Subcutaneous abdominal adipose tissue (tissue), 5 donors: ENCODE results near the gene GANC.
"Not testable (repeated sequence)": the region's sequence is repeated elsewhere in the genome, so short reads cannot be mapped to it uniquely, and the experiment has no call there.

Experiments used
- H3K27ac ChIP-seq: one replicate; pipeline ENCODE4 v1.7.0; 2013; ENCODE audit warnings: low read depth, mild to moderate bottlenecking, inconsistent platforms, low read length, moderate library complexity
- H3K27me3 ChIP-seq, 5 donors: one replicate each; pipeline ENCODE4 v1.7.0; 2013; ENCODE audit warnings: low read length in 5 of 5, inconsistent platforms in 1 of 5; ENCODE audit not compliant: control insufficient read depth in 5 of 5, insufficient read depth in 4 of 5
- H3K36me3 ChIP-seq, 5 donors: one replicate each; pipeline ENCODE4 v1.7.0; 2013; ENCODE audit warnings: low read length in 5 of 5; ENCODE audit not compliant: control insufficient read depth in 5 of 5, insufficient read depth in 5 of 5
- H3K4me1 ChIP-seq, 5 donors: one replicate each; pipeline ENCODE4 v1.7.0; 2013; ENCODE audit warnings: low read length in 5 of 5, mild to moderate bottlenecking in 3 of 5, moderate library complexity in 1 of 5; ENCODE audit not compliant: control insufficient read depth in 5 of 5, insufficient read depth in 5 of 5
- H3K4me3 ChIP-seq, 5 donors: one replicate each; pipeline ENCODE4 v1.7.0; 2013; ENCODE audit warnings: low read length in 5 of 5, low read depth in 1 of 5
- H3K9ac ChIP-seq, 5 donors: one replicate each; pipeline ENCODE4 v1.7.0; 2013; ENCODE audit warnings: low read length in 5 of 5, mild to moderate bottlenecking in 4 of 5, moderate library complexity in 3 of 5
- H3K9me3 ChIP-seq, 5 donors: one replicate each; pipeline ENCODE4 v1.7.0; 2013; ENCODE audit warnings: low read length in 5 of 5; ENCODE audit not compliant: control insufficient read depth in 5 of 5
- donor health status: healthy.
- donor health status: healthy.
- donor health status: healthy.
- donor health status: healthy.
- donor health status: healthy.

The GANC gene

DNA sequence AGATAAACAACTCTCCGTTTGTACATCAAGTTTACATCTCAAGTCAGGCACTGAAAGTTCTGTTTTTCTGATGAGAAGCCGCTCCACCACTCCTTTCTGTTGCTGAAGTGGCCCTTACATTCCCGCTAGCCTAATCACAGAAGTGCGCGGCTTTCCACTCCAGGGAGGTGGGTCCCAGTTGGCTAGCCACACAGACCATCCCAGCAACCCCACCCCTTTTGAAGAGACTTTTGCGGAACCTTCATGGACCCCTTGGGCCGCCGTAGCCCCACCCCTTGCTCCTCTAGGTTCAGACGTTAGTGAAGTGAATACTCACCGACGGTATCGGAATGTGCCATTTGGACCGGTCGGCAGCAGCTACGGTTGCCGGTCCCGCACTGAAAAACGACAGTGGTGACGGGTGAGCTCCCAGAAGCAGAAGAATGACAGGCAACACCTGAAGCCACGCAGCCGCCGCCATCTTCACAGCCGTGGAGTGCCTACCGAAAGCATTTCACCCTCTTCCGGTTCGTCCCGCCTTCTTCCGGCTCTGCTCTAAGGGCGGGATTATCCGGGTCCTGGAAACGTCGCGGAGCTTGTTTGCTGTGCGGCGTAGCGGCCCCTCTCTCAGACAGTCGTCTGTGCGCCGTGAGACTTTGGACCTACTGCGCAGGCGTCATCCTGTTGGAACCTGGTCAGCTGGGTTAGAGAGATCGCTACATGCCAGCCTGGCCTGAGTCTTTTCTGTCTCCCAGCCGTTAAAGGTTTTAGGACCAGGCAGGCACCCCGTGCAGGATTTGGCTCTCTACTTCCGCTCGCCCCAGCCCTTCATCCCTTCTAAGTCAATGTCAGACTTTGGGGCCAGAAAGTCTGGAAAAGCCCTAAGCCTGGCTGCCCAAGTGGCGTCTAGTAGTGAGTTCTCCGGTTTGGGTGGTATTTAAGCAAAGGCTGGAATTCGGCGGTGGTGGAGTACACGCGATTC is at the start of gene GANC, which contains the start of gene TMEM87A:
GANC (plus strand) TSS at position 263 of the 961 bp plus-strand sequence. CDS start 1,281 bp downstream, outside the sequence.
TMEM87A (minus strand) TSS at position 495 of the 961 bp plus-strand sequence; CDS start at position 460, 35 bp downstream.
- H3K4me3 ChIP-seq: peak within 1 kb of the TSS; percentile 86 to 99 (median 97)
- peak within 1 kb of the TSS; percentile 91 to 97 (median 95) for H3K9ac ChIP-seq
- H3K4me1 ChIP-seq: peaks cover 2 to 55% (median 51%) of the 10 kb centered on the region in 5 donors
- peaks cover 0 to 5% (median 0%) of the 10 kb centered on the region in 5 donors for H3K36me3 ChIP-seq
- no peaks in the 10 kb centered on the region for H3K9me3 ChIP-seq
- H3K27ac ChIP-seq: peak within 1 kb of the TSS; percentile 100
- H3K27me3 ChIP-seq: no peaks in the 10 kb centered on the region

GRCh38 chr15:42226648-42227047 is 46.4 kb upstream of the GANC start:
- Histone ChIP-seq H3K9ac (no peak overlapping the region), H3K27me3 (no peaks in the 10 kb centered on the region), H3K9me3 (no peaks in the 10 kb centered on the region), H3K27ac (no peak overlapping the region), H3K36me3 (peaks cover 54 to 89% (median 78%) of the 10 kb centered on the region in 5 donors), H3K4me3 (no peak overlapping the region), H3K4me1 (no peaks in the 10 kb centered on the region)

DNA sequence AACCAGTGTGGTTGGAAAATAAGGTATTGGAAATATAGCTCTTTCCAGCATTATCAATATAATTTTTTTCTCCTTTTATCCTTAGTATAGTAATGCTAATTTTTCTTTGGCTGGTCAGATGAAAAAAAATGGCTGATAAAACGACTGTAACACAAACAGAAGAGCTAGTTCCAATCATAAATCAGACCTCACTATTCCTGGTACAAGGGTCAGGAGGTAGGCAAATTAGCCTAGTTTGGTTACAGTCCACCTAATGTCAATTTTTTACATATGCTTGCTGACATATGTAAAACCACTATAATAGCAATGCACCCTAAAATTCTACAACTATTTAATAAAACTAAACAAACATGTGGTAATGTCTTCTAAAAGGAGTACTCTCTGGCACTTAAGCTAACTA is 45.0 kb upstream of the GANC start:
- Histone ChIP-seq H3K36me3 (peaks cover 56 to 94% (median 80%) of the 10 kb centered on the region in 5 donors), H3K27me3 (no peaks in the 10 kb centered on the region), H3K27ac (no peak overlapping the region), H3K4me3 (no peak overlapping the region), H3K9me3 (no peaks in the 10 kb centered on the region), H3K4me1 (no peaks in the 10 kb centered on the region), H3K9ac (no peak overlapping the region)

GRCh38 chr15:42228981-42229380 is 44.0 kb upstream of the GANC start:
- H3K9me3 ChIP-seq, H3K9ac ChIP-seq, H3K27ac ChIP-seq, H3K27me3 ChIP-seq, H3K4me3 ChIP-seq, H3K4me1 ChIP-seq: not testable (repeated sequence)
- peaks cover 58 to 94% (median 73%) of the 10 kb centered on the region in 5 donors for H3K36me3 ChIP-seq

DNA sequence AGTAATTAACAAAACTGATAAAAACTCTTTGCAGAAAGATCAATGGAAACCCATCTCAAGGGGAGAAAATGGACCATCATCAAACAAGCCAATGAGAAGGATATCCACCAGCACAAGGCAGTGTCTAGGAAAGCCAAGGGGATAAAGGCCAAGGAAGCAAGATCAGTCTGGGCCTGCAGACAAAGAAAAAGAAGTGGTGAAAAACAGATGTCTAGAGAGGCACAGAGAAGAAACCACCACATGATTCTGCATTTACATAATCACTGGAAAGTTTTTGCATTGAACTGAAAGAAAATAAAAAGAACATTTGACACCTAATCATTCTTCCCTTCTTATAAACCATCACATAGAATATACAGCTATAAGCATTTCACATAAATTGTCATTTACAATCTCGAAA is 41.9 kb upstream of the GANC start:
- no peak overlapping the region for H3K27ac ChIP-seq
- no peaks in the 10 kb centered on the region for H3K27me3 ChIP-seq
- no peaks in the 10 kb centered on the region for H3K9me3 ChIP-seq
- peaks cover 58 to 92% (median 68%) of the 10 kb centered on the region in 5 donors for H3K36me3 ChIP-seq
- no peak overlapping the region for H3K9ac ChIP-seq
- H3K4me3 ChIP-seq: no peak overlapping the region
- no peaks in the 10 kb centered on the region for H3K4me1 ChIP-seq

GRCh38 chr15:42232606-42233005 is 40.4 kb upstream of the GANC start:
- Histone ChIP-seq H3K9me3 (no peaks in the 10 kb centered on the region), H3K27me3 (no peaks in the 10 kb centered on the region), H3K36me3 (peaks cover 57 to 91% (median 67%) of the 10 kb centered on the region in 5 donors), H3K9ac (no peak overlapping the region), H3K27ac (no peak overlapping the region), H3K4me1 (no peaks in the 10 kb centered on the region), H3K4me3 (no peak overlapping the region)

GRCh38 chr15:42233107-42233506 is 39.9 kb upstream of the GANC start:
- Histone ChIP-seq H3K9me3 (no peaks in the 10 kb centered on the region), H3K27ac (no peak overlapping the region), H3K4me1 (no peaks in the 10 kb centered on the region), H3K27me3 (no peaks in the 10 kb centered on the region), H3K4me3 (no peak overlapping the region), H3K9ac (no peak overlapping the region), H3K36me3 (peaks cover 56 to 91% (median 68%) of the 10 kb centered on the region in 5 donors)

DNA sequence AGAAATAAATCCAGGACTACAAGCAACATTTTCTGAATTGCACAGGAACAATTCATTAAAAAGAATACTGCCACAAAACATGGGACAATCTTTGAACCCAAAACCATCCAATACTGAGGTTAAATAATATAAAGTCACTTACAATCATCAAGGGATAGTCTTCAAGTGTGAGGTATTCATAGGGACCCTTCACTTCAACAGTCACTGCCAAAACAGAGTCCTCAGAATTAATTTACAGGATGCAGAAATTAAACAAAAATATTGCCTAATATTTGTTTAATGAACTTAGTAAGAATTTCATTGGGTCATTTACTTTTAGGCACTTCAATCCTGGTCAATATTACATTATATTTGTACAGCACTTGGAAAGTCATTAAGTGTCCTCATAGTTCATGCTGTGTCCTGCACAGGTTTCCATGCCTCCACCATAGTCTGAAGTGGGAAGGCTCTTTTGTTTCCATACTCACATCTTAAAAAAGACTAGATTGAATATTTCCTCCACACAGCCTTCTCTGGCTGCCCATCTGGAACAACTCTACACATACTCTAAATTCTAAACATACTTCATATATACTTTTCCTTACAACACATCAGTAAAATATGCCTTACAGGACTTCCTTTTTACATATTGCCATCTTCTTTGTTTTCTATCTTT is 33.3 kb upstream of the GANC start:
- Histone ChIP-seq H3K4me1 (no peaks in the 10 kb centered on the region), H3K27ac (no peak overlapping the region), H3K9me3 (no peaks in the 10 kb centered on the region), H3K27me3 (no peaks in the 10 kb centered on the region), H3K4me3 (no peak overlapping the region), H3K36me3 (peaks cover 44 to 60% (median 50%) of the 10 kb centered on the region in 5 donors), H3K9ac (no peak overlapping the region)

- Histone ChIP-seq H3K4me3 (no peak overlapping the region), H3K36me3 (peaks cover 37 to 50% (median 42%) of the 10 kb centered on the region in 5 donors), H3K9ac (no peak overlapping the region), H3K9me3 (no peaks in the 10 kb centered on the region), H3K27ac (no peak overlapping the region), H3K27me3 (no peaks in the 10 kb centered on the region), H3K4me1 (no peaks in the 10 kb centered on the region)
Measured at GRCh38 chr15:42240823-42241222, 32.2 kb upstream of the GANC start.

GRCh38 chr15:42253300-42253699 is 19.7 kb upstream of the GANC start:
- Histone ChIP-seq H3K4me3 (no peak overlapping the region), H3K4me1 (no peaks in the 10 kb centered on the region), H3K9ac (no peak overlapping the region), H3K27ac (no peak overlapping the region), H3K27me3 (no peaks in the 10 kb centered on the region), H3K9me3 (no peaks in the 10 kb centered on the region), H3K36me3 (peaks cover 20 to 45% (median 30%) of the 10 kb centered on the region in 5 donors)
